GM12878 (cell line): Measurements from ENCODE around the gene KEL.

Experiments
- ATF7 ChIP-seq: fragments of 450-650 bp; IDR thresholded peaks from 2 replicates; pipeline ENCODE4 v1.6.1; 2016; ENCODE audit warnings: low read depth, mild to moderate bottlenecking
- EP300 ChIP-seq, 2 experiments: fragments of 150-350 bp in 1 of 2; IDR thresholded peaks; 2 replicates each; pipeline ENCODE4 v1.6.1; 2011 to 2012; ENCODE audit warnings: low read depth in 2 of 2, low read length in 2 of 2, borderline replicate concordance in 1 of 2, improper control_type of control experiment in 1 of 2, inconsistent platforms in 1 of 2; ENCODE audit not compliant: control insufficient read depth in 1 of 2
- KAT2A ChIP-seq: conservative IDR thresholded peaks from 2 replicates; pipeline ENCODE4 v1.6.1; 2011; ENCODE audit warnings: low read depth, low read length; ENCODE audit not compliant: control insufficient read depth
- POLR2A ChIP-seq: IDR thresholded peaks from 2 replicates; pipeline ENCODE4 v1.6.1; 2011; ENCODE audit warnings: low read depth, mild to moderate bottlenecking, low read length
- POLR2AphosphoS5 ChIP-seq: IDR thresholded peaks from 2 replicates; pipeline ENCODE4 v1.6.1; 2011; ENCODE audit warnings: mild to moderate bottlenecking, low read length, inconsistent platforms
- STAT1 ChIP-seq: fragments of 450-650 bp; conservative IDR thresholded peaks from 2 replicates; pipeline ENCODE4 v1.6.1; 2014; ENCODE audit warnings: antibody characterized with exemption, mild to moderate bottlenecking
- TF ChIP-seq, protein P1 (sequence below), 3 experiments: IDR thresholded peaks in 2 of 3; conservative IDR thresholded peaks in 1 of 3; 2 replicates each; pipeline ENCODE4 v1.5.1; 2011; ENCODE audit warnings: low read depth in 3 of 3, low read length in 3 of 3, mild to moderate bottlenecking in 3 of 3, control low read depth in 2 of 3, moderate library complexity in 2 of 3, inconsistent platforms in 1 of 3, mixed read lengths in 1 of 3; ENCODE audit not compliant: control insufficient read depth in 2 of 3, insufficient read depth in 1 of 3; ENCODE audit errors: extremely low read depth in 1 of 3
- TF ChIP-seq, protein P2 (sequence below): IDR thresholded peaks from 2 replicates; pipeline ENCODE4 v1.6.1; 2012; ENCODE audit warnings: low read depth, low read length, improper control_type of control experiment
- TF ChIP-seq, protein P3 (sequence below): IDR thresholded peaks from 2 replicates; pipeline ENCODE4 v1.6.1; 2011; ENCODE audit warnings: borderline replicate concordance, low read depth, mild to moderate bottlenecking, moderate library complexity, mixed read lengths, low read length; ENCODE audit not compliant: insufficient read depth; ENCODE audit errors: extremely low read length

DNA sequence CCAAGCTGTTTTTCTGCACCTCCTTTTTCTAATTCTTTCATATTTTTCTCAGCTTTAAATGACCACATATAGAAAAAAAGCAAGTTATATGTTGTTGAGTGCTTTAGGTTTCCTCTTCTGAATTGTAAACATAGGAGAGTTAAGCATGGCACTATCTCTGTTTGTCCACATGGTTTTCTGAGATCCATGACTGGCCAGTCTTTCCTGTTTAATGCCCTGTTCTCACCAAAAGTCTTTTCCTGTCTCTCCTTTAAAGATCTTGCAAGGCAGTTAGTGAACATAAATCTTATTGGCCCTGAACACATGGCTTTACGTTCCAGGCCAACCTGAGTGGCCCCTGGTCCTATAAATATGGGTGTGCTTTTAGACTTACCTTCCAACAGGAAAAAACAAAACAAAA lies 48.0 kb downstream of the KEL start:
- TF ChIP-seq POLR2A, result no peak
- TF ChIP-seq, protein P1, sequence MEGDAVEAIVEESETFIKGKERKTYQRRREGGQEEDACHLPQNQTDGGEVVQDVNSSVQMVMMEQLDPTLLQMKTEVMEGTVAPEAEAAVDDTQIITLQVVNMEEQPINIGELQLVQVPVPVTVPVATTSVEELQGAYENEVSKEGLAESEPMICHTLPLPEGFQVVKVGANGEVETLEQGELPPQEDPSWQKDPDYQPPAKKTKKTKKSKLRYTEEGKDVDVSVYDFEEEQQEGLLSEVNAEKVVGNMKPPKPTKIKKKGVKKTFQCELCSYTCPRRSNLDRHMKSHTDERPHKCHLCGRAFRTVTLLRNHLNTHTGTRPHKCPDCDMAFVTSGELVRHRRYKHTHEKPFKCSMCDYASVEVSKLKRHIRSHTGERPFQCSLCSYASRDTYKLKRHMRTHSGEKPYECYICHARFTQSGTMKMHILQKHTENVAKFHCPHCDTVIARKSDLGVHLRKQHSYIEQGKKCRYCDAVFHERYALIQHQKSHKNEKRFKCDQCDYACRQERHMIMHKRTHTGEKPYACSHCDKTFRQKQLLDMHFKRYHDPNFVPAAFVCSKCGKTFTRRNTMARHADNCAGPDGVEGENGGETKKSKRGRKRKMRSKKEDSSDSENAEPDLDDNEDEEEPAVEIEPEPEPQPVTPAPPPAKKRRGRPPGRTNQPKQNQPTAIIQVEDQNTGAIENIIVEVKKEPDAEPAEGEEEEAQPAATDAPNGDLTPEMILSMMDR (IDR thresholded peaks at IDR 0.05 in 2 of 3, conservative IDR thresholded peaks at IDR 0.05 in 1 of 3; ENCODE audit: control insufficient read depth in 2 of 3, extremely low read depth in 1 of 3, insufficient read depth in 1 of 3, low read depth in 3 of 3, low read length in 3 of 3), result no peak
- no peak for TF ChIP-seq KAT2A
- TF ChIP-seq, protein P2, sequence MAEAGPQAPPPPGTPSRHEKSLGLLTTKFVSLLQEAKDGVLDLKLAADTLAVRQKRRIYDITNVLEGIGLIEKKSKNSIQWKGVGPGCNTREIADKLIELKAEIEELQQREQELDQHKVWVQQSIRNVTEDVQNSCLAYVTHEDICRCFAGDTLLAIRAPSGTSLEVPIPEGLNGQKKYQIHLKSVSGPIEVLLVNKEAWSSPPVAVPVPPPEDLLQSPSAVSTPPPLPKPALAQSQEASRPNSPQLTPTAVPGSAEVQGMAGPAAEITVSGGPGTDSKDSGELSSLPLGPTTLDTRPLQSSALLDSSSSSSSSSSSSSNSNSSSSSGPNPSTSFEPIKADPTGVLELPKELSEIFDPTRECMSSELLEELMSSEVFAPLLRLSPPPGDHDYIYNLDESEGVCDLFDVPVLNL, result no peak
- TF ChIP-seq, protein P3, sequence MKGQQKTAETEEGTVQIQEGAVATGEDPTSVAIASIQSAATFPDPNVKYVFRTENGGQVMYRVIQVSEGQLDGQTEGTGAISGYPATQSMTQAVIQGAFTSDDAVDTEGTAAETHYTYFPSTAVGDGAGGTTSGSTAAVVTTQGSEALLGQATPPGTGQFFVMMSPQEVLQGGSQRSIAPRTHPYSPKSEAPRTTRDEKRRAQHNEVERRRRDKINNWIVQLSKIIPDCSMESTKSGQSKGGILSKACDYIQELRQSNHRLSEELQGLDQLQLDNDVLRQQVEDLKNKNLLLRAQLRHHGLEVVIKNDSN, result no peak
- no peak for TF ChIP-seq EP300 (IDR thresholded peaks at IDR 0.05; ENCODE audit: borderline replicate concordance in 1 of 2, control insufficient read depth in 1 of 2, low read depth in 2 of 2, low read length in 2 of 2)
- TF ChIP-seq ATF7, result no peak
- TF ChIP-seq POLR2AphosphoS5, result no peak
- TF ChIP-seq STAT1, result no peak
